ENCODE measurements around the gene MAMDC2.

MAMDC2 gene

DNA sequence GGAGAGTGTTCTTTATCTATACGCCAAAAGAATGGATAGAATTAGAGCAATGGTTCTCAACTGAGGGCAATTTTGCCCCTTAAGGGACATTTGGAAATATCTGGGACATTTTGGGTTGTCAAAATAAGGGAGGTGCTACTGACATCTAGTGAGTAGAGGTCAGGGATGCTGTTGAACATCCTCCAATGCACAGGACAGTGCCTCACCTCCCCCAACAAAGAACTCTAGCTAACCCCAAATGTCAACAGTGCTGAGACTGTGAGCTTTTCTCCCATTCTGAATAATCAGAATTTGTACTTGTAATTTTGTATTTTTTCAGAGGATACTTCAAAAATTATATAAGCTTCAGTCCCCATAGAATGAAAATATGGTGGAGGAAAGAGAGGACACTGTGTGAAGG is 206.6 kb downstream of the MAMDC2 start:
- TF ChIP-seq SIN3A (IDR thresholded peaks at IDR 0.05; ENCODE audit: borderline replicate concordance, insufficient read depth, low read length) = no peak
- TF ChIP-seq TAF1 (IDR thresholded peaks at IDR 0.05; ENCODE audit: borderline replicate concordance, insufficient read depth, low read length) = no peak
- TF ChIP-seq FOXP2 (optimal IDR thresholded peaks at IDR 0.05; ENCODE audit: borderline replicate concordance, extremely low read depth, extremely low read length, insufficient read depth) = no peak
- TF ChIP-seq, protein P1, sequence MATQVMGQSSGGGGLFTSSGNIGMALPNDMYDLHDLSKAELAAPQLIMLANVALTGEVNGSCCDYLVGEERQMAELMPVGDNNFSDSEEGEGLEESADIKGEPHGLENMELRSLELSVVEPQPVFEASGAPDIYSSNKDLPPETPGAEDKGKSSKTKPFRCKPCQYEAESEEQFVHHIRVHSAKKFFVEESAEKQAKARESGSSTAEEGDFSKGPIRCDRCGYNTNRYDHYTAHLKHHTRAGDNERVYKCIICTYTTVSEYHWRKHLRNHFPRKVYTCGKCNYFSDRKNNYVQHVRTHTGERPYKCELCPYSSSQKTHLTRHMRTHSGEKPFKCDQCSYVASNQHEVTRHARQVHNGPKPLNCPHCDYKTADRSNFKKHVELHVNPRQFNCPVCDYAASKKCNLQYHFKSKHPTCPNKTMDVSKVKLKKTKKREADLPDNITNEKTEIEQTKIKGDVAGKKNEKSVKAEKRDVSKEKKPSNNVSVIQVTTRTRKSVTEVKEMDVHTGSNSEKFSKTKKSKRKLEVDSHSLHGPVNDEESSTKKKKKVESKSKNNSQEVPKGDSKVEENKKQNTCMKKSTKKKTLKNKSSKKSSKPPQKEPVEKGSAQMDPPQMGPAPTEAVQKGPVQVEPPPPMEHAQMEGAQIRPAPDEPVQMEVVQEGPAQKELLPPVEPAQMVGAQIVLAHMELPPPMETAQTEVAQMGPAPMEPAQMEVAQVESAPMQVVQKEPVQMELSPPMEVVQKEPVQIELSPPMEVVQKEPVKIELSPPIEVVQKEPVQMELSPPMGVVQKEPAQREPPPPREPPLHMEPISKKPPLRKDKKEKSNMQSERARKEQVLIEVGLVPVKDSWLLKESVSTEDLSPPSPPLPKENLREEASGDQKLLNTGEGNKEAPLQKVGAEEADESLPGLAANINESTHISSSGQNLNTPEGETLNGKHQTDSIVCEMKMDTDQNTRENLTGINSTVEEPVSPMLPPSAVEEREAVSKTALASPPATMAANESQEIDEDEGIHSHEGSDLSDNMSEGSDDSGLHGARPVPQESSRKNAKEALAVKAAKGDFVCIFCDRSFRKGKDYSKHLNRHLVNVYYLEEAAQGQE (IDR thresholded peaks at IDR 0.05; ENCODE audit: insufficient read depth in 1 of 2, low read depth in 2 of 2, low read length in 2 of 2) = no peak
- no peak for TF ChIP-seq POLR2AphosphoS5 (IDR thresholded peaks at IDR 0.05; ENCODE audit: low read depth, low read length)

DNA sequence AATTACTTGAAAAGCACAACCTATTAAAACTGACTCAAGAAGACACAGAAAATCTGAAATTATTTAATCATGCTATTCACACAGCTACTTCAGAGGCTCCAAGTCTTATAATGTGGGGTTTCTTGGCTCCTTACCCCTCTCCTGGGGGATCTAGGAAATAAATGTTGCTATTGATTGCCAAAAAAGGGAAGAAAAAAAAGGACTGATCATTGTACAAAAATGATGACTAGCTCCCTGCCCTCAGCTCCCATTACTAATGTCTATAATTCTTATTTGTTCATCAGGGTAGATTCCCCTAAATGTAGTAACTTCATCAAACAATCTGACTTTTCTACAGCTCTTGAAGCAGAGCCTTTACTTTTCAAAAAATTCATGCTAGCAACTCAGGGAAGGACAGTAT is 211.8 kb downstream of the MAMDC2 start:
- TF ChIP-seq, protein P1 (IDR thresholded peaks at IDR 0.05; ENCODE audit: insufficient read depth in 1 of 2, low read depth in 2 of 2, low read length in 2 of 2) = no peak
- TF ChIP-seq POLR2AphosphoS5 (IDR thresholded peaks at IDR 0.05; ENCODE audit: low read depth, low read length) = no peak
- no peak for TF ChIP-seq TAF1 (IDR thresholded peaks at IDR 0.05; ENCODE audit: borderline replicate concordance, insufficient read depth, low read length)
- TF ChIP-seq SIN3A (IDR thresholded peaks at IDR 0.05; ENCODE audit: borderline replicate concordance, insufficient read depth, low read length) = no peak
- TF ChIP-seq FOXP2 (optimal IDR thresholded peaks at IDR 0.05; ENCODE audit: borderline replicate concordance, extremely low read depth, extremely low read length, insufficient read depth) = no peak

DNA sequence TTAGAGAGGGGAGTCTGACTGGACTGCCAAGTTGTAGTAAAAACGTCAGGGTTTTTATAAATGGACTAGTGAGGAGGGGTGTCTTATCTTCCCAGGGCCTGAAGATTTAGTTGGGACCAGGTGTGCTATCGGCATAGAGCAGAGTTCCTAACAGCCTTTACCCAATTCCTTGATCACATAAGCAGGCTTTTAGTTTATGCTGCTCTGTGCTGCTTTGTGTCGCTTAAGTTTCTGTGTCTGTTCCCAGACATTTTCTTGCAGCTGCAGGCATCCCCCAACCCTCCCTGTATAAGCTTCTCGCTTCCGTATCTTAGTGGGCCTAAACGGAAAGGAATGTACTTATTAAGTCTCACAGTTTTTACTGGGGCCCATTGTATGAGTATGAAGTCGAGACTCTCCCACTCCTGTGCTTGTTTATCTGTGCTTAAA is 212.5 kb downstream of the MAMDC2 start:
- TF ChIP-seq FOXP2 (optimal IDR thresholded peaks at IDR 0.05; ENCODE audit: borderline replicate concordance, extremely low read depth, extremely low read length, insufficient read depth) = no peak
- TF ChIP-seq, protein P1 (IDR thresholded peaks at IDR 0.05; ENCODE audit: insufficient read depth in 1 of 2, low read depth in 2 of 2, low read length in 2 of 2) = no peak

DNA sequence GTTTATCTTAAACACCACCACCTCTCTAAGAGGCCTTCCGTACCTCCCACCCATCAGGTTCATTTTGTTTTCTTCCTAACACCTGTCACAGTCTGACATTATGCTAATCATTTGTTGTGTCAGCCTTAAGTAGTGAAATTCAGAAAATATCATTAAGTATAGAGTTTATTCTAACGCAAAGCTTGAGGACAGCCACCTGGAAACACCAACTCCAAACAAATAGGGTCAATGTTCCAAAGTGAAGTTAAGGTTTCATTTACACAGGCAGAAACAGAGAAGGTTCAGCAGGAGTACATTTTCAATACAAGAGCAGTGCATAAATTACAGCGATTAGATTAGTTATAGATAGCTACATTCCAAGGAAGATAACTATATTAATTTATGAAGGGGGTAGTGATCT is 213.9 kb downstream of the MAMDC2 start:
- TF ChIP-seq FOXP2 (optimal IDR thresholded peaks at IDR 0.05; ENCODE audit: borderline replicate concordance, extremely low read depth, extremely low read length, insufficient read depth) (no peak), SIN3A (IDR thresholded peaks at IDR 0.05; ENCODE audit: borderline replicate concordance, insufficient read depth, low read length) (no peak), POLR2AphosphoS5 (IDR thresholded peaks at IDR 0.05; ENCODE audit: low read depth, low read length) (no peak), TAF1 (IDR thresholded peaks at IDR 0.05; ENCODE audit: borderline replicate concordance, insufficient read depth, low read length) (no peak)
- TF ChIP-seq, protein P1 (IDR thresholded peaks at IDR 0.05; ENCODE audit: insufficient read depth in 1 of 2, low read depth in 2 of 2, low read length in 2 of 2) = no peak

- TF ChIP-seq TAF1 (IDR thresholded peaks at IDR 0.05; ENCODE audit: borderline replicate concordance, insufficient read depth, low read length) (no peak), SIN3A (IDR thresholded peaks at IDR 0.05; ENCODE audit: borderline replicate concordance, insufficient read depth, low read length) (no peak), FOXP2 (optimal IDR thresholded peaks at IDR 0.05; ENCODE audit: borderline replicate concordance, extremely low read depth, extremely low read length, insufficient read depth) (no peak), POLR2AphosphoS5 (IDR thresholded peaks at IDR 0.05; ENCODE audit: low read depth, low read length) (no peak)
- TF ChIP-seq, protein P1 (IDR thresholded peaks at IDR 0.05; ENCODE audit: insufficient read depth in 1 of 2, low read depth in 2 of 2, low read length in 2 of 2) = no peak
Measured at GRCh38 chr9:70257991-70258691, 214.5 kb downstream of the MAMDC2 start.

Measured in PFSK-1 (cell line).